DMS153 treated with DMSO at 0.1 percent for 48 hours (cell line): ENCODE data around the gene AP3D1.
A peak's percentile ranks its signal among the peaks of the same experiment; 100 is the strongest.

Experiments used
- DNase-seq: peaks from one replicate; lab custom pipeline; 2025; ENCODE audit not compliant: unreplicated experiment; lab: John Stamatoyannopoulos, UW

Gene AP3D1

DNA sequence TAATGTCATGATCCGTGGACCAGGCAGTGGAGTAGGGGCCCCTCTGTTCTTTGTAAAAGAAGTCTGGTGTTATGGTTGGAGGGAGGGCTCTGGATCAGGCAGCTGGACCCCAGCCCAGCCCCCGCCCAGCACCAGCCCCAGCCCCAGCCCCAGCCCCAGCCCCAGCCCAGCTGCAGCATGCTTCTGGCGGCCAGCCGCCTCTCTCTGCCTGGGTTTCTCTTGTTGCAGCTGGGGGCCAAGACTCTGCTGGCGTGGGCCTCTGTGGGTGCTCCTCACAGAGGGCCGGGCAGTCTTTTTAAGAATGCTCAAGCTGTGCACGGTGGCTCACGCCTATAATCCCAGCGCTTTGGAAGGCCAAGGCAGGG, 30.2 kb upstream of the AP3D1 start:
- DNase-seq, result no peak

DNA sequence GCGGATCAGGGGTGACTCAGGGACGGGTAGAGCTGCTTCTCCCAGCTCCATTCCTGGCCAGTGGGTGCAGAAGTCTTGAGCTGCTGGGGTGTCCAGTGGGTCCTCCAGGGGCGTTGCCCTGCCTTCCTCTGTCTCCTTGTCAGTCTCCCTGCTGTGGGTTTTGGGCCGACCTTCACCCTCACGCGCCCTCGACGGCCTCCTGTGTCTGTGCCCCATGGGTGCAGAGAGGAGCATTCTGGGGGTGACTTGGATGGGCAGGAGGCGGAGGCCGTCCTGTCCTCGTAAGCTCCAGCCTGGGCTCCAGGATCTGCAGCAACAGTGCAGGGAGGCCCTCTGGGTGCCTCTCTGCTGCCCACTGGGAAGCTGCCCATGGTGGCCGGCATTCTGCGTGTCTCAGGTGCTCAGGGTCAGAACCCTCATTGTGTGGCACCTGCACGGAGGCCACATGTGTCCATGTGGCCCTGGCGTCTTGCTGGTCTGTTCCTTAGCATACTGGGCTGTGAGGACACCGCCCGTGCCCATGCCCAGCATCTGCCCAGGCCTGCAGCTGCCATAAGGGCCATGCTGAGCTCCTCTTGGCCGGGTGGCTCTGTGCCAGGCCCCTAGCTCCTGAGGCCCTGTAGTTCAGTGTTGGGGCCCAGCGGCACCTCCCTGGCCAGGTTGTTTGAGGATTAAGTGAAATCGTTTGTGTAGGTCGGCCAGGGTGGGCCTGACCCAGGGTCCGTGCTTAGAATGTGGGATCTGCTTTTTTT, 29.7 kb upstream of the AP3D1 start:
- DNase-seq, result no peak

DNA sequence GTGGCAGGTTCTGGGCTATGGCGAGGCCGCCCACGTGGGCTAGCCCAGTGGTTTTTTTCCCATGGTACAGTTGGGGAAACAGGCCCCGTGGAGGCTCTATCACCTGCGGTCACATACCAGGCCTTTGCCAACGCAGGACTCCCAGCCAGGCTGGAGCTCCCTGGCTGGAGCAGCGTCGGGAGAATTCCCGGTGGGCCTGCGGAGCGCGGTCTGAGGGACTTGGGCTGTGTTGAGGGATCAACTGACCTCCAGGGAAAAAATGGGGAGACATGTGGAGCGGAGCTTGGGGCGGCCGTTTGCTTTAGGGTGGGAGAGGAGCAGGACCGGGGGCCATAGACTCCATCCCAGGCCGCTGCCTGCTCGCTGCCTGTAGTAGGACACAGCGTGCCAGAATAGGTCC, 28.7 kb upstream of the AP3D1 start:
- DNase-seq, result no peak

DNA sequence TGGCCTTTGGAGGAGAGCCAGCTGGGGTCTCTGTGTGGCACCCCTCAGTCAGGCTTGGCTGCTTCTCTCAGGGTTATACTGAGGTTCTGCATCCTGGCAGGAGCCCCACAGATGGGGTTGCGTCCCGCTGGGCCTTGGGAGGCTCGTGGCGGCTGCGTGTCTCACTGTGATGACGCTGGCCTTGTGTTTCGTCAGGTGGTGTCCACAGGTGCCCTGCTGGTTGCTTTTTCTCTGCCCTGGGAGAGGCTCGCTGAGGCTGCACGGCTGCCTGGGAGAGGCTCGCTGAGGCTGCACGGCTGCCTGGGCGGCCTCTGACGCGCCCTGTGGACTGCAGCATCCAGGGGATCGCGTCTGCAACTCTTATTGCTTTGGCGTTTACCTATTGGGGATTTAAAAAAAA, 27.7 kb upstream of the AP3D1 start:
- DNase-seq, result no peak

DNA sequence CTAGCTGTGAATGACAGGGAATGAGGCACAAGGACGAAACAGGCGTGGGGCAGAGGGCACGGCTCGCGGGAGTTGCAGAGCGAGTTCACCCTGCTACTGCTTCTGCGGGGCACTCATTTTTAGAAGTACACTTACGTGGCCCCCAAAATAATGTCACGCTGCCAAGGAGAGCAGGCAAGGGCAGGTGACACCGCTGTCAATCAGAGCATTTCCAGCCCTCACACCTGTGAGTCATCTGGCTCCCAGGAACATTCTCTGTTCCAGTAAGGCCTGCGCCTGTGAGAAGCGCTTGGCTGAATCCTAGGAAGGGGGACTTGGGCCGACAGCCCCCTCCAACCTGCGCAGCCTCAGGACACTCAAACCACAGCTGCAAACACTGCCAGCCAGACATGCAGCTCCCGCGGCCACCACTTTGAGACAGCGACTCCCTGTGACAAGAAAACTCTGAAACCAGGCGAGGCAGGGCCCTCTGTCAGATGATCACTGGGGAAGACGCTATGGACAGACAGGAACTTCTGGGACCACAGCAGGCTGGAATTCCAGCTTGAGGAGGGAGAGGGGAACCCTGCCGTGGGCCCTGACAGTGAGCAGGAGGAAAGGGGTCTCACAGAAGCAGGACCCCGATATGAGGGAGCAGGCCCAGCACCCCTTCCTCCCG, 25.1 kb upstream of the AP3D1 start:
- no peak for DNase-seq

DNA sequence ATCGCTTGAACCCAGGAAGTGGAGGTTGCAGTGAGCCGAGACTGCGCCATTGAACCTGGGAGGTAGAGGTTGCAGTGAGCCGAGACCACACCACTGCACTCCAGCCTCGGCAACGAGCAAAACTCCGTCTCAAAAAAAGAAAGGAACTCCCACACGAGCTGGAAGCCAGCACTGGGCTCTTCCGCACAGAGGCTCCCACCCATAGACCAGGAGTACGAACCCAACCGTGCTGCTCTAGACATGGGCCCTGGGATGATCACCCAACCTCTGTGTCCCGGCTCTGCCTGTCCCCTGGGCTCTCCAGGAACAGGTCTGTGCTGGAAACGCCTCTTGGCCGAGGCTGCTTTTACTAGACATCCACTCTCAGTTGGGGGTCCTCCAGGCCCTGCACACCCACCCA, 24.4 kb upstream of the AP3D1 start:
- DNase-seq, result no peak

DNA sequence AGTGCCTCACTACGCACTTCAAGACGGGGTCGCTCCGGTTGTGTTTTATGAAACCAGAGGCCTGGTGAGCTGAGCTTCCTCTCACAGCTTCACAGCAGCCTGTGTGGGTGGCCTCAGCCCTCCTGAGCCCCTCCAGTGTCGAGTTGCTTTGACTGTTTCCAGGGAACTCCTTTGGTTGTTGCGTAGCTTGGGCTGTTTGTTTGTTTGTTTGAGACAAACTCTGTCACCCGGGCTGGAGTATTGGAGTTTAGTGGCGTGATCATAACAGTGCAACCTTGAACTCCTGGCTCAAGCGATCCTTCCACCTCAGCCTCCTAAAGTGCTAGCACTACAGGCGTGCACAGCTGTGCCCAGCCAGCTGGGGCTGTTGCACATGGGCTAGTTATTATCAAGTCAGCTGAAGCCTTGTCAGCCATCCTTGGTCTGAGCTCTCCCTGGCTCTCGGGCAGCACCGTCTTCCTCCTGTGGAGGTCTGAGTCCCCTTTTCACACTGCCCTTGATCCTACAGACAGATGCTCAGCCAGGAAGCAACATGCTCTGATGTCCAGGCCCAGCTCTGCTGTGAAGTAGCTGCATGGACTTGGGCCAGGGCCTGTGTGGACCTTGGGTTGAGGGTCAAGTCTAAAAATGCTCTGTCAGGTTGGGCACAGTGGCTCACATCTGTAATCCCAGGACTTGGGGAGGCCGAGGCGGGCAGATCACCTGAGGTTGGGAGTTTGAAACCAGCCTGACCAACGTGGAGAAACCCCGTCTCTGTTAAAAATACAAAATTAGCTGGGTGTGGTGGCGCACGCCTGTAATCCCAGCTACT, 22.6 kb upstream of the AP3D1 start:
- no peak for DNase-seq

DNA sequence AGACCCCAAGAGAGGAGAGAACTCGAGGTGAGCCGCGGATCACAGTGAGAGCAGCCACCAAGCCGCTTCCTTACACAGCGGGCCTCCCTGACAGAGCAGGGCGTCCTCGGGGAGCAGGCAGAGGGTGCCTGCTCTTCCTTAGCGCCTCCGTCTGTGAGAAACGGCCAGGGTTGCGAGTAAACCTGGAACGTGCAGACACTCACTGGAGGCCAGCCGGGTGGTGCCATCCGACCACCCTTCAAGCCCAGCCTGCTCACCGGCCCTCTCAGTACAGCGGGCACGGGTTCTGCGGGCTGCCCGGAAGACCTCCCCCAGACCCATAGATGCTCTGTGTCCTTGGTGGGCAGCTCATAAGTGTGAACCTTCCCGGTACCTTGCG, 22.0 kb upstream of the AP3D1 start:
- DNase-seq, result no peak

DNA sequence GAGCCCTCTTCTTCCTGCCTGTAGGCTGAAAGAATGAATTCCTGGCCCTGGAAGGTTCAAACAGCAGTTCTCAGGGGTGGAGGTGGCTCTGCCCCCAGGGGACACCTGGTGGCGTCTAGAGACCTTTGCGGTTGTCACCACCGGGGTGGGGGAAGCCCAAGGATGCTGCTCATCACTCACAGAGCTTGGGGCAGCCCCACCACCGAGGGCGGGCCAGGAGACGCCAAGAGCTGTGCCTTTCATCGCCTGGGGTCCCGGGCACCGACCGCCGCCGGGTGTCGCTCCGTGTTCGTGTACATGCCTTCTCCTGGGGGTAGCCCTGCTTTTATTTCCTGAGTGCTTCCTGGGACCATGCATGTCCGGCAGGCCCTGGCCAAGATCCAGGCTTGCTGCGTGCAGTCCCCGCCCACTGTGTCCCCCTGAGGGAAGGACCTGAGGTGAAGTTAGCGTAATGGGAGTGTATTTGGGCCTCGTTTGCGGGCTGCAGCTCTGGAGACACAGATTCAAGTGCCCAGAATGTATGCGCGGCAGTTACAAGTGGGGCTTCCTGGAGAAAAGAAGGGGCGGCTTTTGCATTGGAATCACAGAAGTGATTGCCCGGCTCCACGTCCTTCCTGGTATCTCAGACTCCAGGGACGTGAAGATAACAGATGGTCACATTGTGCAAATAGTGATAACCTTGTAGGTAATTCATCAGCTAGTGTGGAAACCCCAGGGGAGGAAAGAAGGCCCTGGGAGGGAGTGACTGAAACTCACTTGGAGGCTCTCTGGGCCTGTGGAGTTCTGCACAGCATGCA, 20.2 kb upstream of the AP3D1 start:
- DNase-seq, result peak; percentile 34

DNA sequence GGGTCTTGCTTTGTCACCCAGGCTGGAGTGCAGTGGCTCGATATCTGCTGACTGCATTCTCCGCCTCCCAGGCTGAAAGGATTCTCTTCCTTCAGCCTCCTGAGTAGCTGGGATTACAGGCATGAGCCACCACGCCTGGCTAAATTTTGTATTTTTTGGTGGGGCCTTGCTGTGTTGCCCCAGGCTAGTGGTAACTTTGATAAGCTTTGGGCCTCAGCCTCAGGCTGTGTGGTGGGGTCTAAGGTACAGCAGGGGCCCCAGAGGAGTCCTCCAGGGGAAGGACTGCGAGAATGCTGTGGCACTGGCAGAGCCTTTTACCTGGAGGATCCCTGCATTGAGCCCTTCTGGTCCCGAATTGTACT, 19.6 kb upstream of the AP3D1 start:
- no peak for DNase-seq

DNA sequence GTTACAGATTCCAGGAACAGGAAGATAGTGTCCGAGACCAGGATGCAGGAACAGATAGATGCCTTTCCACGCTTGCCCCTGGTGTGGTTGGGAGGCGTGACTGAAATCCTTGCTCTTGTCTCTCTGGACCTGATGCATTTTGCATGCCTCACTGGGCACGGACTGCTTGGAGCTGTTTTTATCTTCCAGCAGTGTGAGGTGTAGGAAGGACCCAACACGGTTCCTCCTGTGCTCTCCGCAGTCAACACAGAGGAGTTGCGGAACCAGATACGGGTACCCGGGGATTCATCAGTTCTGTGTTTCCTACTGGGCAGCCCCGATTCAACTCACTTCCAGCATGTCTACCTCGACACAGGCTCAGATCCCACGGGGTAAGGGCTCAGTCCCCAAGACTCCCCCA, 18.9 kb upstream of the AP3D1 start:
- DNase-seq, result no peak

DNA sequence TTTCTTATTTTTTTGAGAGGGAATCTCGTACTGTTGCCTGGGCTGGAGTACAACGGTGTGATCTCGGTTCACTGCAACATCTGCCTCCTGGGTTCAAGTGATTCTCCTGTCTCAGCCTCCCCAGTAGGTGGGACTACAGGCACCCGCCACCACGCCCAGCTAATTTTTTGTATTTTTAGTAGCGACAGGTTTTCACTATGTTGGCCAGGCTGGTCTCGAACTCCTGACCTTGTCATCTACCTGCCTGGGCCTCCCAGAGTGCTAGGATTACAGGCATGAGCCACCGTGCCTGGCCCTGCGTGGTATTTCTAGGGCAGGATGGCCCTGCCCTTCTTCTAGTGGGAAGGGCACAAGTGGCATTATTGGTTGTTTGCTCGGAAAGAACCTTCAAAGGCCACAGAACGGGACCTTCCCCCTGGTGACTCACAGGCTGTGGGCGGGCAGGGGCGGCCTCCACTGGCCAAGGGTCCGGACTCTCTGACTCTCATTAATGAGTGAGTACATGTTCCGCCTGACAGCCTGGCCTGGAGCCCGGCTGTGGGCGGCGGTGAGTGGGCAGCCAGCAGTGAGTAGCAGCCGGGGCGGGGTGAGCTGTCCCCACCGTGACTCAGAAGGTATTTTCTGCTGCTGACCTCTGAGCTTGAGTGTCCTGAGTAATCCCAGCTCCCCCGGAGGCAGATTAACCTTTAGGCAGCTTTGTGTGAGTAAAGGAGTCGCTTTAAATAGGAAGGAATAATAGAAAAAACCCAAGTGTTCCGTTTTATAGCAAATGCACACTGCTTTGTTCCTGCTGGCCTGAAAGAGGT, 17.5 kb upstream of the AP3D1 start:
- DNase-seq, result no peak

DNA sequence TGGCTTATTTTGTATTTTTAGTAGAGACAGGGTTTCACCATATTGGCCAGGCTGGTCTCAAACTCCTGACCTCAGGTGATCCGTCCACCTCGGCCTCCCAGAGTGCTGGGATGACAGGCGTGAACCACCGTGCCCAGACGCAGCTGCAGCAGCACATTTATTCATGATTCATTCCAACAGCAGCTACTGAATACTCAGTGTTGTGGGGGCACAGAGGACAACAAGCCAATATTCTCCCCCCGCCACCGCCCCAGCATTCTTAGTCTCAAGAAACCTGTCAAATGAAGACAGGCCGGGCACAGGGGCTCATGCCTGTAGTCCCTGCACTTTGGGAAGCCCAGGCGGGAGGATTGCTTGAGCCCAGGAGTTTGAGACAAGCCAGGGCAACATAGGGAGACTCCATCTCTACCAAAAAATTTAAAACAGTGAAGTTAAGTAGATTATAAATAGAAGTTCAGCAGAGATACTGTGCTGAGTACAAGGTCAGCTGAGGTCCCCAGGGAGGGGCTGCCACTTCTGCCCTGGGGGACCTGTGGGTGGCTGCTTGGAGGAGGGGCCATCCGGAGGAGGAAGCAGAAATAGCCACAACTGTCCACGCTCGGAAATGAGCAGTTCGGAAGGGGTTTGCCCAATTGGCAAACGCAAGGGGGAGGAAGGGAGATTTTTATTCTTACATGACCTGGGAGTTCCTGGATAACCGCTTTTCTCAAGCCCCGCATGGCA, 16.7 kb upstream of the AP3D1 start:
- no peak for DNase-seq

DNA sequence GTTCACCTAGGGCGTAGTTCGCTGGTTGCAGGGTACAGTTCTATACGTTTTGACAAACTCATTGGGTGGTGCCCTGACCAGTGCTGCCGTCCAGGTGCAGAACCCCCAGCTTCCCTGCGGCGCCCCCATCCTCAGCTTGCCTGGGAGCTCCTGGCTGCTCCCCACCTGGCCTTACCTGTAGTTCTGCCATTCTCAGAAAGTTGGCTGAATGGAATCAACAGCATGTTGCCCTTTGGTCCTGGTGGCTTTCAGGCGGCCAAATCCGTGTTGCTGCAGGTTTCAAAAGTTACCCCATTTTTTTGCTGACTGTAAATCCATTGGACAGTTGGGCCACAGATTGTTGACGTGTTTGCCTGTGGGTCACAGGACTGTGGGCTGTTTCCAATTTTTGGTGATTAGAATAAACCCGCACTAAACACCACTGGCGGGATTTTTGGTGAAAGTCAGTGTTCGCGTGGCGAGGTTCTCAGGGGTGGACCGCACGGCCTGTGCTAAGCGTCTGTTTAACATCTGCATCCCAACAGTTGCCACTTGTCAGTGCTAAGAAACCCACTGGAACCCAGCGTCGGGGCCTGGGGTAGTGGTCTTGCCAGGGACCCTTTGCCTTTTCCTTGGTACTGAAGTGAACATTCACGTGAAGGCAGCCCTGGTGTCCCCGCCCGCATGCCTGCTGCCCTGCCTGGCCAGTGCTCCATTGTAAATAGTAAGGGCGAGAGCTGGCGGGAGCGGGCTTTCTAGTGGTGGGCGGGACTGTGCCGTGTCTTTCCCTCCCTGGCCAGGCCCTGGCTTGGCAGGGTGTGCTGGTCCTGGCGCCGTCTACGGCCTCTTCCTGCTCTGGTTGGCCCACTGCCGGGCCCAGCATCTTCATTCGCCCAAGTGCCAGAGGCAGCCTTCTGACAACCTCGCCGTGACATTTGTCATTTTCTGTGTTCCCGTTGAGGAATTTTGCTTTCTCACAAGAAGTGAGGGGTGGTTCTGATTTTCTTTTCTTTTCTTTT, 15.7 kb upstream of the AP3D1 start:
- DNase-seq, result no peak

DNA sequence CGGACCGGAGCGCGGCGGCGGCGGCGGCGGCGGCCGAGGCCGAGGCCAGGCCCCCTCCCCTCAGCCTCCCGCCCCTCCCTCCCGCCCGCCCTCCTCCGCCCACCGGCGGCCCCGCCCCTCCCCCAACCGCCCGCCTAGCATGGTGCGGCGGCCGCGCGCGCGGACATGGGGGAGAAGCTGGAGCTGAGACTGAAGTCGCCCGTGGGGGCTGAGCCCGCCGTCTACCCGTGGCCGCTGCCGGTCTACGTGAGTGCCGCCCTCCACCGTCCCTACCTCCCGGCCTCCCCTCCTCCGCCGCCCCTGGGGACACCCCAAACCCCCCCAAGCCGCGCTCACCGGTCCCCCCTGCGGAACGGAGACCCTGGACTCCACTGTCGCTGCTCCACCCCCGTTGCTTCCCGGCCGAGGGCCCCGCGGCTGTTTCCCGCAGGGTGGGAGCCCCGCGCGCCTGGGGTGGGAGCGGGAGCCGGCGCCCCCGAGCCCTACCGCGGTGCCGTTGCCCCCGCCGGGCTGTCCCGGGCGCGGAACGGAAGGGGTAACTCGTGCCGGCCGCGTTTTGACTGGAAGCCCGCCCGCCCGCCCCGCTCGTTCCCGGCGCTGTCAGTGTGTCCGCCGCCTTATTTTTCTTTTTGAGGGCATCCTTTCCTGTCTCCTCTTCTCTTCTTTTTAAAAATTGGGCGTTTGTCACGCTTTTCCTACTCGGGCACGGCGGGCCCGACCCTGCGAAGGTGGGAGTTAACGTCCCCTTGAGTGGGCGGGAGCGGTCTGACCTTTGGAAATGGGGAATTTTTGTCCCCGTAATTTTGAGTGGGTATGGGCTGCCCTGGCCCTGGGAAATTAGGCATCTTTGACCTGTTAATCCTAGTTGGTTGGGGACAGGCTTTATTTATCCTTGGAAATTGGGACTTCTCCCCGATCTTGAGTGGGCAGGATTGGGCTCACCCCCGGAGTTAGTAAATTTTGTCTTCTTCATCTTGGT, 12.9 kb upstream of the AP3D1 start:
- DNase-seq, result no peak

DNA sequence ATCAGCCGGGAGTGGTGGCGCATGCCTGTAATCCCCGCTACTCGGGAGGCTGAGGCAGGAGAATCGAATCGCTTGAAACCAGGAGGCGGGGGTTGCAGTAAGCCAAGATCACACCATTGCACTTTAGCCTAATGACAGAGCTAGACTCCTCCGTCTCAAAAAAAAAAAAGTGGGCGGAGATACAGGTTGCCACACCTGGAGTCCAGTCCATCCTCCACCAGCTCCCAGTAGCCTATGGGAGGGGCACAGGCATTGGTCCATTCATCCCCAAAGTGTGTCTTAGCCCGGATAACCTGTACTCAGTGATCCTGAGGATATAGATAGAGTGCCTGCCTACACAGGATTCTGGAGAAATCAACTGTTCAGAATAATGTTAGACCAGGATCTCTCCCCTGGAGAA, 9.0 kb upstream of the AP3D1 start:
- no peak for DNase-seq

DNA sequence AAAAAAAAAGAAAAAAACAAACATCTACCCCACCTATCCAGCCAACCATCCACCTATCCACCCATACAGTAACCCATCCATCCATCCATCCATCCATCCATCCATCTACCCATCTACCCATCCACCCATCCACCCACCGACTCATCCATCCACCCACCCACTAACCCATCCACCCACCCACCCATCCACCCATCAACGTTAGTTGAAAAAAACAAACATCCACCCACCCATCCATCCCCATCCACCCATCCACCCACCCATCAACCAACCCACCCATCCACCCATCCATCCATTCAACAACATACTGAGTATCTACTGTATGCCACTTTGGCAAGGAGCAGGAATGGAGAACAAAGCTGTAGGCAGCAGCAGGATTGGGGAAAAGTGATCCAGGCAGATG, 6.1 kb upstream of the AP3D1 start:
- no peak for DNase-seq
